Upper lobe of left lung (tissue), 6 donors: Measurements from ENCODE around the gene TSR1. TPM values are rescaled to one million over a fixed set of nuclear protein-coding genes. Genes with fewer than 3 reads are reported as not detected.

Source experiments
- ATAC-seq, 2 donors: fragments of 200-7000 bp; cut with Tn5 transposase; one replicate each; pipeline ENCODE4 v1.9.1; 2022; ENCODE audit warnings: mild to moderate bottlenecking in 2 of 2, moderate library complexity in 2 of 2; ENCODE audit not compliant: low FRiP score in 2 of 2
- DNase-seq, 2 donors: peaks; one replicate each; pipeline ENCODE4 v3.0.0-alpha.2; 2019 to 2020
- H3K27ac ChIP-seq, 4 donors: fragments of 200-600 bp; sonication (generic); one replicate each; pipeline ENCODE4 v1.5.1; 2016 to 2019
- H3K27me3 ChIP-seq, 4 donors: fragments of 200-600 bp; sonication (generic); one replicate each; pipeline ENCODE4 v1.5.1; 2017 to 2019
- H3K36me3 ChIP-seq, 4 donors: fragments of 200-600 bp; sonication (generic); one replicate each; pipeline ENCODE4 v1.5.1; 2016 to 2019
- H3K4me1 ChIP-seq, 4 donors: fragments of 200-600 bp; sonication (generic); one replicate each; pipeline ENCODE4 v1.5.1; 2018 to 2019
- H3K4me3 ChIP-seq, 4 donors: fragments of 200-600 bp; sonication (generic); one replicate each; pipeline ENCODE4 v1.5.1; 2017 to 2019; ENCODE audit warnings: mild to moderate bottlenecking in 2 of 4, moderate library complexity in 1 of 4
- H3K9me3 ChIP-seq, 4 donors: fragments of 200-600 bp; sonication (generic); one replicate each; pipeline ENCODE4 v1.5.1; 2018 to 2019
- EP300 ChIP-seq, 4 donors: sonication (generic); formaldehyde crosslinking; IDR thresholded peaks; one replicate each; pipeline ENCODE4 v1.5.1; 2017; ENCODE audit warnings: antibody characterized with exemption in 4 of 4, control low read depth in 2 of 4
- POLR2A ChIP-seq, 4 donors: fragments of 450-650 bp; IDR thresholded peaks; one replicate each; pipeline ENCODE4 v1.5.1; 2016 to 2017; ENCODE audit warnings: antibody characterized with exemption in 4 of 4, mild to moderate bottlenecking in 2 of 4
- POLR2AphosphoS5 ChIP-seq, 2 donors: sonication (generic); formaldehyde crosslinking; IDR thresholded peaks; one replicate each; pipeline ENCODE4 v1.5.1; 2017; ENCODE audit warnings: antibody characterized with exemption in 2 of 2
- WGBS, 2 donors: methylation state at CpG; one replicate each; pipeline ENCODE4 v1.1.5; 2017 to 2018; 5-methylcytosine and 5-hydroxymethylcytosine counted together
- total RNA-seq, 6 donors: library from RNA; depleted of rRNA in 4 of 6; stranded (reverse); fragments of >200 nt in 4 of 6; gene quantifications; one replicate each; pipeline versions ENCODE4 v1.1.0 to v1.2.1, GENCODE V29; 2016 to 2021
- TF ChIP-seq, protein P1 (sequence below), 6 experiments: fragments of 450-650 bp in 4 of 6; fragments of 200-600 bp in 2 of 6; sonication (generic) in 2 of 6; IDR thresholded peaks; one replicate each; pipeline ENCODE4 v1.5.1; 2016 to 2019; ENCODE audit warnings: antibody characterized with exemption in 6 of 6
- donor health status: DM: no; HTN: no; CAD: no; lungs with moderate emphysema.
- donor health status: DM: no; HTN: yes; CAD: no; lungs with severe emphysema.

The TSR1 gene
- total RNA-seq, 6 donors from 2014 or later: 15.8 to 52.4 (median 23.6) TPM

DNA sequence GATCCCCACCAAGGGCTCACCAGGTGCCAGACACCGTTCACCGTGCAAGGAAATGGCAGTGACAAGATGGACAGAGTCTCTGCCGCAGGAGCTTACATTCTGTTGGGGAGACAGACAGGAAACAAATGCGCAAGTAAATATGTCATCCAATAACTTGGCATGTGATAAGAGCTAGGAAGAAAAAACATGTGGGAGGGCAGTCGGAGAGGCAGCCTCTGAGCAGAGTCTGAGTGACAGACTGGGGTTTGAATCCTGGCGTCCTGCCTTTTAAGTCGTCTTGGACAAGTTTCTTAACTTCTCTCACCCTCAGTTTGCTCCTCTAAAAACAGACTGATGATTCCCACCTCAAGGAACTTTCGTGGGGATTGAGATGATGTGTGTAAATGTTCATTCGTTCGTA, 8.3 kb upstream of the TSR1 start:
- Histone ChIP-seq H3K4me3 (no peak overlapping the region), H3K27me3 (no peaks in the 10 kb centered on the region), H3K36me3 (peaks cover 0 to 32% (median 4%) of the 10 kb centered on the region in 4 donors), H3K4me1 (peaks cover 0 to 25% (median 0%) of the 10 kb centered on the region in 4 donors), H3K9me3 (no peaks in the 10 kb centered on the region), H3K27ac (no peak overlapping the region)
- ATAC-seq: no peak
- no peak for DNase-seq
- TF ChIP-seq POLR2A (IDR thresholded peaks at IDR 0.05): no peak
- no peak for TF ChIP-seq EP300 (IDR thresholded peaks at IDR 0.05)
- TF ChIP-seq, protein P1, sequence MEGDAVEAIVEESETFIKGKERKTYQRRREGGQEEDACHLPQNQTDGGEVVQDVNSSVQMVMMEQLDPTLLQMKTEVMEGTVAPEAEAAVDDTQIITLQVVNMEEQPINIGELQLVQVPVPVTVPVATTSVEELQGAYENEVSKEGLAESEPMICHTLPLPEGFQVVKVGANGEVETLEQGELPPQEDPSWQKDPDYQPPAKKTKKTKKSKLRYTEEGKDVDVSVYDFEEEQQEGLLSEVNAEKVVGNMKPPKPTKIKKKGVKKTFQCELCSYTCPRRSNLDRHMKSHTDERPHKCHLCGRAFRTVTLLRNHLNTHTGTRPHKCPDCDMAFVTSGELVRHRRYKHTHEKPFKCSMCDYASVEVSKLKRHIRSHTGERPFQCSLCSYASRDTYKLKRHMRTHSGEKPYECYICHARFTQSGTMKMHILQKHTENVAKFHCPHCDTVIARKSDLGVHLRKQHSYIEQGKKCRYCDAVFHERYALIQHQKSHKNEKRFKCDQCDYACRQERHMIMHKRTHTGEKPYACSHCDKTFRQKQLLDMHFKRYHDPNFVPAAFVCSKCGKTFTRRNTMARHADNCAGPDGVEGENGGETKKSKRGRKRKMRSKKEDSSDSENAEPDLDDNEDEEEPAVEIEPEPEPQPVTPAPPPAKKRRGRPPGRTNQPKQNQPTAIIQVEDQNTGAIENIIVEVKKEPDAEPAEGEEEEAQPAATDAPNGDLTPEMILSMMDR (IDR thresholded peaks at IDR 0.05): no peak
- TF ChIP-seq POLR2AphosphoS5 (IDR thresholded peaks at IDR 0.05): no peak
- 78 to 80% methylated on average over 10 of the region's 10 CpGs for WGBS, 2 donors

GRCh38 chr17:2343421-2343820, 7.2 kb upstream of the TSR1 start:
- DNase-seq: no peak
- no peak for ATAC-seq
- no peak overlapping the region for H3K27ac ChIP-seq
- peaks cover 0 to 32% (median 4%) of the 10 kb centered on the region in 4 donors for H3K36me3 ChIP-seq
- no peak overlapping the region for H3K4me3 ChIP-seq
- WGBS, 2 donors: 62 to 73% methylated on average over 5 of the region's 5 CpGs
- no peaks in the 10 kb centered on the region for H3K27me3 ChIP-seq
- H3K4me1 ChIP-seq: peaks cover 0 to 25% (median 3%) of the 10 kb centered on the region in 4 donors
- H3K9me3 ChIP-seq: no peaks in the 10 kb centered on the region
- no peak for TF ChIP-seq POLR2A (IDR thresholded peaks at IDR 0.05)
- TF ChIP-seq EP300 (IDR thresholded peaks at IDR 0.05): no peak
- TF ChIP-seq POLR2AphosphoS5 (IDR thresholded peaks at IDR 0.05): no peak
- TF ChIP-seq, protein P1 (IDR thresholded peaks at IDR 0.05): no peak

DNA sequence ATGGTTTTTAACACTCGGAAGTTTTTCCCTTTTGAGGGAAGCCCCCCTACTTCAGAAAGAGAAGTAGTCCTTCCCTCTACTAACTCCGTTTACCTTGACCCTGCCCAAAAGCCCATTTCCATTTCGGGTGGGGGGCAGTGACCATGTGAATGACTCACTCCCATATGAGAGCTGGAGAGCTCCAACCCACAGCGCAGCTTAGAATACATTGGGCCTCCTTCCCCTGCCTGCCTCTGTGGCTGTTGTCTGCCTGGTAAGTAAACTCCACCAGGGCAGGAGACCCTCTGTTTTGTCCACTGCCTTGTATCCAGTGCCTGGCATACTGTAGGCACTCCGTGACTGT, 2.0 kb upstream of the TSR1 start:
- H3K27ac ChIP-seq: peak overlapping the region in 3 of 4 donors; percentile 77 to 86 (median 86)
- WGBS, 2 donors: 22 to 26% methylated on average over 4 to 5 of the region's 5 CpGs
- H3K9me3 ChIP-seq: no peaks in the 10 kb centered on the region
- H3K36me3 ChIP-seq: peaks cover 0 to 34% (median 15%) of the 10 kb centered on the region in 4 donors
- peak overlapping the region in 3 of 4 donors; percentile 97 to 100 (median 98) for H3K4me3 ChIP-seq
- no peak for ATAC-seq
- DNase-seq: no peak
- H3K27me3 ChIP-seq: no peaks in the 10 kb centered on the region
- TF ChIP-seq POLR2AphosphoS5 (IDR thresholded peaks at IDR 0.05) (no peak), POLR2A (IDR thresholded peaks at IDR 0.05) (no peak), EP300 (IDR thresholded peaks at IDR 0.05) (no peak)
- TF ChIP-seq, protein P1 (IDR thresholded peaks at IDR 0.05): no peak
- peaks cover 14 to 25% (median 16%) of the 10 kb centered on the region in 4 donors for H3K4me1 ChIP-seq

GRCh38 chr17:2337544-2338314, 1.5 kb upstream of the TSR1 start:
- Histone ChIP-seq H3K9me3 (no peaks in the 10 kb centered on the region), H3K27ac (peak overlapping the region; percentile 77 to 88 (median 86)), H3K4me3 (peak overlapping the region; percentile 95 to 100 (median 98)), H3K27me3 (no peaks in the 10 kb centered on the region), H3K36me3 (peaks cover 0 to 40% (median 20%) of the 10 kb centered on the region in 4 donors), H3K4me1 (peaks cover 12 to 25% (median 16%) of the 10 kb centered on the region in 4 donors)
- WGBS, 2 donors: 0 to 3% methylated on average over 1 to 20 of the region's 92 CpGs
- TF ChIP-seq POLR2A (IDR thresholded peaks at IDR 0.05) (peak in 2 of 4 donors; percentile 46 to 58), POLR2AphosphoS5 (IDR thresholded peaks at IDR 0.05) (peak in 1 of 2 donors; percentile 43), EP300 (IDR thresholded peaks at IDR 0.05) (no peak)
- TF ChIP-seq, protein P1 (IDR thresholded peaks at IDR 0.05): peak in 1 of 6 experiments; percentile 11
- peak; percentile 78 to 94 for DNase-seq
- ATAC-seq: peak; percentile 41 to 73
